Activated CD4-positive, alpha-beta T cell treated with anti-CD3 and anti-CD28 coated beads, Interleukin-10, Interleukin-2, amounts not matched to agents 100 ng/mL and 50 ng/mL, durations not matched to agents 16 hours and 8 hours (primary cell): Measurements from ENCODE around the gene MED12L.

Experiments used
- DNase-seq: peaks from one replicate; pipeline ENCODE4 v3.0.0-alpha.2; 2020

MED12L gene

GRCh38 chr3:151477591-151478334 lies 392.3 kb downstream of the MED12L start:
- DNase-seq, result no peak

- DNase-seq, result no peak
Measured at GRCh38 chr3:151478335-151478697, 392.9 kb downstream of the MED12L start.

- no peak for DNase-seq
Measured at GRCh38 chr3:151479452-151479851, 394.0 kb downstream of the MED12L start.

- DNase-seq, result no peak
Measured at GRCh38 chr3:151480492-151480891, 395.0 kb downstream of the MED12L start.

GRCh38 chr3:151483488-151483887 lies 398.0 kb downstream of the MED12L start:
- DNase-seq, result no peak

GRCh38 chr3:151483961-151484520 lies 398.6 kb downstream of the MED12L start:
- DNase-seq, result no peak
